ENCODE data around the gene COQ2.

DNA sequence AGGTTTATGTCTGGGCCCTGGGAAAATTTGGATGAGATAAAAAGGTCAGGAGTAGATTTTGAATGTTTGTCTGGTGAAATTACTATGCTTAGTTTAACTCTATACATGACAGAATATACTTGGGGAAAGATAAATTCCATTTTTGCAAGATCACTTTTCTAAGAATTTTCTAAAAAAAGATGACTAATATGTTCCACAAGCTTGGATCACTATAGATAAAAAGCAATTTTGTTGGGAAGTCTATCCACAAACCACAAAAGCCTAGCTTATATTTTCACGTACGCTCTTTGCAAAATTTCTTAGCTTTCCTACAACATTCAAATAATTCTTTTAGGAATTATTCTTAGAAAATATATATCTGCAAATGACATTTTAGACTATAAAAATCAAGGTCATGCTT is 20.6 kb upstream of the COQ2 start:
- no peak for TF ChIP-seq MZF1 (CRISPR knock-in tag; IDR thresholded peaks at IDR 0.05; ENCODE audit: borderline replicate concordance)
- no peak for TF ChIP-seq CEBPB (IDR thresholded peaks at IDR 0.05; ENCODE audit: borderline replicate concordance, low read depth, low read length)
- no peak for TF ChIP-seq EZH2 (conservative IDR thresholded peaks at IDR 0.05; ENCODE audit: low read depth, low read length)
- TF ChIP-seq, protein P1, sequence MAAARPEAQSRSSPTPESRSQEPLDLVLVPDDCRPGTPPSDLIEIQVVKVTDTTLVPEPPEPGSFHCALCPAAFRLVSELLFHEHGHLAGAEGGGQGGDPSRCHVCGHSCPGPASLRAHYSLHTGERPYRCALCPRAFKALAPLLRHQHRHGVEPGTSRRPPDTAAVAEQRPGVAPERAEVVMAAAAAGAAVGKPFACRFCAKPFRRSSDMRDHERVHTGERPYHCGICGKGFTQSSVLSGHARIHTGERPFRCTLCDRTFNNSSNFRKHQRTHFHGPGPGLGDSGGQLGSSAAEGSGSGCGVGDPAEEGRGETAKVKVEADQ (CRISPR knock-in tag; IDR thresholded peaks at IDR 0.05; ENCODE audit: borderline replicate concordance) = no peak
- no peak for TF ChIP-seq ZNF296 (CRISPR knock-in tag; conservative IDR thresholded peaks at IDR 0.05)
- TF ChIP-seq MYC (CRISPR knock-in tag; IDR thresholded peaks at IDR 0.05; ENCODE audit: borderline replicate concordance) = no peak
- TF ChIP-seq EP300 (IDR thresholded peaks at IDR 0.05; ENCODE audit: low read depth in 2 of 2, low read length in 2 of 2) = no peak
- TF ChIP-seq EP300 (CRISPR knock-in tag; IDR thresholded peaks at IDR 0.05; ENCODE audit: borderline replicate concordance) = no peak
- TF ChIP-seq THAP11 (CRISPR knock-in tag; IDR thresholded peaks at IDR 0.05) = no peak
- TF ChIP-seq NFIB (CRISPR knock-in tag; IDR thresholded peaks at IDR 0.05; ENCODE audit: borderline replicate concordance) = no peak
- TF ChIP-seq ATRX (CRISPR knock-in tag; IDR thresholded peaks at IDR 0.05; ENCODE audit: borderline replicate concordance) = no peak
- TF ChIP-seq, protein P2, sequence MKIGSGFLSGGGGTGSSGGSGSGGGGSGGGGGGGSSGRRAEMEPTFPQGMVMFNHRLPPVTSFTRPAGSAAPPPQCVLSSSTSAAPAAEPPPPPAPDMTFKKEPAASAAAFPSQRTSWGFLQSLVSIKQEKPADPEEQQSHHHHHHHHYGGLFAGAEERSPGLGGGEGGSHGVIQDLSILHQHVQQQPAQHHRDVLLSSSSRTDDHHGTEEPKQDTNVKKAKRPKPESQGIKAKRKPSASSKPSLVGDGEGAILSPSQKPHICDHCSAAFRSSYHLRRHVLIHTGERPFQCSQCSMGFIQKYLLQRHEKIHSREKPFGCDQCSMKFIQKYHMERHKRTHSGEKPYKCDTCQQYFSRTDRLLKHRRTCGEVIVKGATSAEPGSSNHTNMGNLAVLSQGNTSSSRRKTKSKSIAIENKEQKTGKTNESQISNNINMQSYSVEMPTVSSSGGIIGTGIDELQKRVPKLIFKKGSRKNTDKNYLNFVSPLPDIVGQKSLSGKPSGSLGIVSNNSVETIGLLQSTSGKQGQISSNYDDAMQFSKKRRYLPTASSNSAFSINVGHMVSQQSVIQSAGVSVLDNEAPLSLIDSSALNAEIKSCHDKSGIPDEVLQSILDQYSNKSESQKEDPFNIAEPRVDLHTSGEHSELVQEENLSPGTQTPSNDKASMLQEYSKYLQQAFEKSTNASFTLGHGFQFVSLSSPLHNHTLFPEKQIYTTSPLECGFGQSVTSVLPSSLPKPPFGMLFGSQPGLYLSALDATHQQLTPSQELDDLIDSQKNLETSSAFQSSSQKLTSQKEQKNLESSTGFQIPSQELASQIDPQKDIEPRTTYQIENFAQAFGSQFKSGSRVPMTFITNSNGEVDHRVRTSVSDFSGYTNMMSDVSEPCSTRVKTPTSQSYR (CRISPR knock-in tag; IDR thresholded peaks at IDR 0.05; ENCODE audit: borderline replicate concordance) = no peak

Measured in HepG2 (cell line).